Vagina (tissue), 2 donors: ENCODE measurements around the gene TEKT1. TPM values are rescaled to one million over a fixed set of nuclear protein-coding genes. Genes with fewer than 3 reads are reported as not detected.

ENCODE experiments used
- DNase-seq, 2 donors: peaks; one replicate each; pipeline ENCODE4 v3.0.0-alpha.2; 2017; ENCODE audit errors: extremely low spot score in 2 of 2
- H3K27ac ChIP-seq: fragments of 200-600 bp; sonication (generic); one replicate; pipeline ENCODE4 v1.5.1; 2019
- H3K27me3 ChIP-seq: fragments of 200-600 bp; sonication (generic); one replicate; pipeline ENCODE4 v1.5.1; 2019
- H3K36me3 ChIP-seq, 2 donors: fragments of 200-600 bp; sonication (generic); one replicate each; pipeline ENCODE4 v1.5.1; 2017 to 2019
- H3K4me1 ChIP-seq: fragments of 200-600 bp; sonication (generic); one replicate; pipeline ENCODE4 v1.5.1; 2019
- H3K4me3 ChIP-seq, 2 donors: fragments of 200-600 bp; sonication (generic); 1 replicate in 1 of 2; 2 replicates in 1 of 2; pipeline ENCODE4 v1.5.1; 2016 to 2019
- H3K9me3 ChIP-seq: fragments of 200-600 bp; sonication (generic); one replicate; pipeline ENCODE4 v1.5.1; 2019
- CTCF ChIP-seq, 3 experiments: fragments of 450-650 bp in 2 of 3; fragments of 200-600 bp in 1 of 3; sonication (generic) in 1 of 3; IDR thresholded peaks; one replicate each; pipeline ENCODE4 v1.5.1; 2017 to 2019; ENCODE audit warnings: antibody characterized with exemption in 3 of 3, mild to moderate bottlenecking in 2 of 3, moderate library complexity in 2 of 3
- POLR2A ChIP-seq, 2 donors: fragments of 450-650 bp; IDR thresholded peaks; one replicate each; pipeline ENCODE4 v1.6.1; 2017; ENCODE audit warnings: antibody characterized with exemption in 2 of 2, mild to moderate bottlenecking in 2 of 2, moderate library complexity in 2 of 2
- POLR2AphosphoS5 ChIP-seq, 2 donors: sonication (generic); formaldehyde crosslinking; IDR thresholded peaks; one replicate each; pipeline ENCODE4 v1.9.0; 2017; ENCODE audit warnings: antibody characterized with exemption in 2 of 2, mild to moderate bottlenecking in 2 of 2, low read depth in 1 of 2; ENCODE audit not compliant: insufficient read depth in 1 of 2
- intact Hi-C: fragments of 100-400 bp; cut with DNase I; formaldehyde crosslinking; loops from one replicate; pipeline ENCODE4 v1.15.1; 2023
- total RNA-seq: library from RNA; depleted of rRNA; stranded (reverse); fragments of >200 nt; gene quantifications from one replicate; pipeline ENCODE4 v1.2.3, GENCODE V29; 2016

TEKT1 gene
- total RNA-seq, 1 donor from 2014 or later: not detected

GRCh38 chr17:6793748-6794493, 37.6 kb downstream of the TEKT1 start:
- TF ChIP-seq POLR2AphosphoS5 (IDR thresholded peaks at IDR 0.05; ENCODE audit: insufficient read depth in 1 of 2, low read depth in 1 of 2): no peak
- no peak for TF ChIP-seq CTCF (IDR thresholded peaks at IDR 0.05)
- no peak for TF ChIP-seq POLR2A (IDR thresholded peaks at IDR 0.05)
- no peak for DNase-seq
- Histone ChIP-seq H3K27me3 (no peaks in the 10 kb centered on the region), H3K4me1 (peaks cover 13% of the 10 kb centered on the region), H3K36me3 (no peaks in the 10 kb centered on the region), H3K27ac (no peak overlapping the region), H3K9me3 (no peaks in the 10 kb centered on the region), H3K4me3 (no peak overlapping the region)
- intact Hi-C loops: no loop called here

- Histone ChIP-seq H3K9me3 (no peaks in the 10 kb centered on the region), H3K36me3 (no peaks in the 10 kb centered on the region), H3K4me1 (no peaks in the 10 kb centered on the region), H3K27ac (no peak overlapping the region), H3K27me3 (no peaks in the 10 kb centered on the region), H3K4me3 (no peak overlapping the region)
- DNase-seq: no peak
- TF ChIP-seq CTCF (IDR thresholded peaks at IDR 0.05): no peak
- TF ChIP-seq POLR2AphosphoS5 (IDR thresholded peaks at IDR 0.05; ENCODE audit: insufficient read depth in 1 of 2, low read depth in 1 of 2): no peak
- no peak for TF ChIP-seq POLR2A (IDR thresholded peaks at IDR 0.05)
- intact Hi-C loops: loop anchor here (10.0 kb wide), 1 partner anchor 1606 kb away; the partner anchor contains the start of gene RNF222
Observed at GRCh38 chr17:6789146-6789545, 42.4 kb downstream of the TEKT1 start.

GRCh38 chr17:6787081-6787693, 44.3 kb downstream of the TEKT1 start:
- no peak for DNase-seq
- no peaks in the 10 kb centered on the region for H3K27me3 ChIP-seq
- no peak overlapping the region for H3K4me3 ChIP-seq
- no peaks in the 10 kb centered on the region for H3K36me3 ChIP-seq
- no peak overlapping the region for H3K27ac ChIP-seq
- no peak for TF ChIP-seq POLR2AphosphoS5 (IDR thresholded peaks at IDR 0.05; ENCODE audit: insufficient read depth in 1 of 2, low read depth in 1 of 2)
- TF ChIP-seq CTCF (IDR thresholded peaks at IDR 0.05): no peak
- no peak for TF ChIP-seq POLR2A (IDR thresholded peaks at IDR 0.05)
- H3K9me3 ChIP-seq: peaks cover 3% of the 10 kb centered on the region
- intact Hi-C loops: loop anchor here (10.0 kb wide), 1 partner anchor 1608 kb away; the partner anchor contains the start of gene RNF222
- no peaks in the 10 kb centered on the region for H3K4me1 ChIP-seq

GRCh38 chr17:6786618-6787017, 44.9 kb downstream of the TEKT1 start:
- Histone ChIP-seq H3K4me1 (no peaks in the 10 kb centered on the region), H3K9me3 (peaks cover 3% of the 10 kb centered on the region), H3K4me3 (no peak overlapping the region), H3K27ac (no peak overlapping the region), H3K27me3 (no peaks in the 10 kb centered on the region), H3K36me3 (no peaks in the 10 kb centered on the region)
- intact Hi-C loops: loop anchor here (10.0 kb wide), 1 partner anchor 1608 kb away; the partner anchor contains the start of gene RNF222
- DNase-seq: no peak
- TF ChIP-seq CTCF (IDR thresholded peaks at IDR 0.05) (no peak), POLR2AphosphoS5 (IDR thresholded peaks at IDR 0.05; ENCODE audit: insufficient read depth in 1 of 2, low read depth in 1 of 2) (no peak), POLR2A (IDR thresholded peaks at IDR 0.05) (no peak)

- Histone ChIP-seq H3K27ac (no peak overlapping the region), H3K9me3 (peaks cover 3% of the 10 kb centered on the region), H3K36me3 (no peaks in the 10 kb centered on the region), H3K4me3 (no peak overlapping the region), H3K27me3 (no peaks in the 10 kb centered on the region), H3K4me1 (no peaks in the 10 kb centered on the region)
- no peak for DNase-seq
- intact Hi-C loops: loop anchor here (10.0 kb wide), 1 partner anchor 1613 kb away; the partner anchor contains the start of gene RNF222
- no peak for TF ChIP-seq POLR2A (IDR thresholded peaks at IDR 0.05)
- no peak for TF ChIP-seq CTCF (IDR thresholded peaks at IDR 0.05)
- no peak for TF ChIP-seq POLR2AphosphoS5 (IDR thresholded peaks at IDR 0.05; ENCODE audit: insufficient read depth in 1 of 2, low read depth in 1 of 2)
Observed at GRCh38 chr17:6782244-6782643, 49.3 kb downstream of the TEKT1 start.
